Hindlimb muscle (tissue), 1 donor: ENCODE data around the gene GPR161. TPM values are rescaled to one million over a fixed set of nuclear protein-coding genes. Genes with fewer than 3 reads are reported as not detected.
A peak's percentile ranks its signal among the peaks of the same experiment; 100 is the strongest.

Source experiments
- DNase-seq: peaks from one replicate; pipeline ENCODE4 v3.0.0-alpha.2; 2013
- polyA plus RNA-seq: library from polyadenylated mRNA; unstranded; fragments of 120-200 nt; gene quantifications from one replicate; pipeline ENCODE4 v1.2.1, GENCODE V29; 2013; ENCODE audit not compliant: insufficient read length

Gene GPR161
- polyA plus RNA-seq, 1 donor, result 12.5 TPM

DNA sequence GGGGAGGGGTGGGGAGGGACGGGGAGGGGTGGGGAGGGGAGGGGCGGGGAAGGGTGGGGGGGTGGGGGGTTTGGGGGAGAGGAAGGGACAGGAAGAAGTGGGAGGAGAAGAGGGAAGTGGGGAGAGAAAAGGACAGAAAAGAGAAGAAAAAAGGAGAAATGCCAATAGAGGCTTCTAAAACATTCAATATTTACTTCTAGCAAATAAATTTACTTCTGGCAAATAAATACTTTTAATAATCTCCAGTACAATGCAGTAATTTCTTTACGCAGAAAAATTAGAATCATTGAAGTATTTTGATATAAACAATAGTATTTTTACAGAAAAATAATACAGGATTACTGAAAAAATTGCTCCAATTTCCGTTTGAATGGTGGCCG is 9.4 kb upstream of the GPR161 start:
- DNase-seq, result no peak

DNA sequence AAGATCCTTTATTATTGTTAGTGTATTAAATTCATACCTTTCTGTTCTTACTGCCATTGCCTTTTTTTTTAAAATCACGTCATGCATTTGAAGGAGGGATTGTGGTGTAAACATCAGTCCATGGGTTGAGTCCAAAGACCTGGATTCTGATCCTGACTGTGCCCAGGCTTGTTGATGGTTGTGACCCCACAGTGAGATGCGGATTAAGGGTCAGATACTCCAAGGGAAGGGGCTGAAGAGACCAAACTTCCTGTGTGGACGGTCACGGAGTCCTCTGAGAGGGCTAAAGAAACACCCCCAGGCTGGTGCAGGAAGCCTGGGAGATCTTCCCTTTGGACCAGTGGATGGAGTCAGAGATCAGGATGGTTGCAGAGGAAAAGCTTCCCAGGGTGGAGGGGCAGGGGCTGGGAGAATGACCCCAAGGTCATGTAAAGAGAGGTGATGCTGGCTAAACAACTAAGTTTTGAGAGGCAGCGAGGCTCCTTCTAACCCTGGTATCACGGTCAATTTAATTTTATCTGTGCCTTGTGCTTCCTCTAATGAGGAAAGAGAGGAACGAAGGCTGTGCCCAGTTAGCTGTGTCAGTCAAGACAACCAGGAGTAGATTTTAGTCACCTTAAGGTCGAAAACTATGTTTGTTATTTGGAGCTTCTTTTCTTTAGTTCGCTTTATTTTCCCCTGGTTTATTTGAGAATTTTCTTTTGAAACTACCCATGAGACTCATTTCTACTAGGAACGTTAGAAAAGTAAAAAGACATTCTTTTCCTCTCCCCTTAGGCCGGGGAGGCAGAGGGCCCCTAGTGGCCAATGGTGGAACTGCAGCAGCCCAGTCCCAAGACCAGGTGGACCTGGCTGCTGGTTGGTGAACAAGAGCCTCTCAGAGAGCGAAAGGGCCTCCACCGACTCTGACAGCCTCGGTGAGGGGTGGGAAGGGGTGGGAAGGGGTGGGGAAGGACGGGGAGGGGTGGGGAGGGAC is 8.7 kb upstream of the GPR161 start:
- peak; percentile 83 for DNase-seq

DNA sequence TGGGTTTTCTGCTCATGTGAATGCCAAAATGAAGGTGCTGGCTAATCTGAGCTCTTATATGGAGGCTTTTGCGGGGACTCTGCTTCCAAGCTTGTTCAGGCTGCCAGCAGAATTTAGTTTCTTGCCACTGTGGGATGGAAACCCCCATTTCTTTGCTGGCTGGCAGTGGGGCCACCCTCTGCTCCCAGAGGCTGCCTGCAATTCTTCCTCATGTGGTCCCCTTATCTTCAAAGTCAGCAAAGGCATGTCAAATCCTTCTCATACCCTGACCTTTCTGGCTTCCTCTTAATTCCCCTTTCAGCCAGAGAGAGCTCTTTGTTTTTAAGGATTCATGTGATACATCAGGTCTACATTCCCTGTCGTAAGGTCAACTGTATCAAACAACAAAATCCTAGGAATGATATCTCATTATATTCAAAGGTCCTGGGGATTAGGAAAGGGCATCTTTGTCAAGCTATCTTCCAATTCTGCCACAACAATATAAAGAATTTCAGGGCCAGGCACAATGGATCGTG is 5.2 kb upstream of the GPR161 start:
- no peak for DNase-seq

DNA sequence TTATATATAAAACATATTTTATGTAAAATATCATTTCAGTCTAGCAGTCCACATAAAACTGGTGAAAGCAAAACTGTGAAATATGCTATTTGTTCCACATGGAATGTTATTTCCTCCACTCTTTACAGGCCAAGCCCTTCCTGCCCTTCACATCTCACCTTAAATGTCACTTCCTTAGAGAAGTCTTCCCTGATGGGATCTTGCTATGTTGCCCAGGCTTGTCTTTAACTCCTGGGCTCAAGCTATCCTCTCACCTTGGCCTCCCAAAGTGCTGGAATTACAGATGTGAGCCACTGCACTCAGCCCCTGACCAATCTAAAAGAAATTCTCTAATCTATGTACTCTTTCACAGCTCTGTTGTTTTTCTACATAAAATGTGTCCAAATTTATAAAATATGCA is 2.3 kb upstream of the GPR161 start:
- DNase-seq, result no peak

DNA sequence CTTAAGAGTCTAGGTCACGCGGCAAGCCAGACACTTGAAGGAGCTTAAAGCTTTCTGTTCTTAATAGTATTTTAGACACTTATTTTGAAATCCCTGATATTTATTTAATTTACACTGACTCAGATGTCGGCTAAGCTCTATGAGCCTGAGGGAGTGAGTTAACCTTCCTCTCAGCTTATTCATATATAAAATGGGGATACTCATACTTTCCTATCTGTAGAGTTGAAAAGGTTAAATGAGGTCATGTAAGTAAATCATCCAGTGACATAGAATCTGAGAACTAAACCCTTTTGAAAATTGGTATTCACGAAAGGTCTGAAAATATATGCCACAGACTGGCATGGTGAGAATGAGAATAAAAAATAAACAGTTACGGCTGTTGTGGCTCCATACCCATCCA is 1.4 kb upstream of the GPR161 start:
- no peak for DNase-seq

DNA sequence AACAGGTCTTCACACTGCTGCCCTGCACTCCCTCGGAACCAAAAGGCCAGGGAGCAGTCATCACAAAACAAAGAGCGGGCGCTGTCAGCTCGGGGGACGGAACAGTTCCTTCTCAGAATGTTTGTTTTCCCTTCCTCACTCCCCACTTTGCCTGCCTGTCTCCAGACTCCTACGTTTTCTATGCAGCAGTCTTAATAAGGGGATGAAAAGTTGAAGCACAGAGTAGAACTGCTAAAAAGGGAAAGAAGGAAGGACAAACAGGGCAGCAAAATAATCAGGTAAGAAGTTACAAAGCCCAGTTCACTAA is 738 bp upstream of the GPR161 start:
- DNase-seq, result no peak

DNA sequence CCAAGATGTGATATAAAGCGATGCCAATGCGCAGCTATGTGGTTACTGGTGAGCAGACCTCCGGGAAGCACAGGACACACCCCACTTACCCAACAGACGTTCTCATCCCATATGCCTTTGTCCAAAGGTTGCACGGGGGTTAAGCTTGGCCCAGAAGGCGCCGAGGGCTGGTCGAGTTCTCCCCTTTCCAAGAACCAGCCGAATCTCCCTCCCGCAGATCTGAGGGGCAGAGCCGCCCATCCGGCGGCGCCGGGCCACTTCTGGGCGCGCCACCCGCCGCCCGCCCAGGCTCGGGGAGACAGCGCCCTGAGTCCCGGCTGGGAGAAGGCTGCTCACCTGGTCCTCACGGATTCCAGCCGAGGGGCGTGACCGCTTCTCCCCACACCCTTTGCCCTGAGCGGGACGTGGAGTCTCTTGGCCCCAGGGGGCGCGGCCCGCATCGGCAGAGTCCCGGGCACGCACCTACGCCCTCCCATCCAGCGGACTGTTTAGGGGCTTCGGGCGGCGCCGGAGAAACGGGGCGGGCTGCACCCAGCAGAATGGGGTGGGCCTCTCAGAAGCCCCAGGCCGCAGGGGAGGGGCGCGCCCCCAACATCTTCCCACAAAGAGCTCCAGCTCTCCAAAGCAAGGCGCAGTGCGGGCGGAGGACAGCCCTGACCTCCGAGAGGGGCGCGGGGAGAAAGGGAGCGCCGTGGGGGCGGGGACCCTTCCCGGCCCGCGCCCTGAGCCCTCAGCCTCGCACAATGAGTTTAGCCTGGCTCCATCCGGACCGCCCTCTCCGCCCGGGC is 615 bp downstream of the GPR161 start:
- DNase-seq, result no peak

DNA sequence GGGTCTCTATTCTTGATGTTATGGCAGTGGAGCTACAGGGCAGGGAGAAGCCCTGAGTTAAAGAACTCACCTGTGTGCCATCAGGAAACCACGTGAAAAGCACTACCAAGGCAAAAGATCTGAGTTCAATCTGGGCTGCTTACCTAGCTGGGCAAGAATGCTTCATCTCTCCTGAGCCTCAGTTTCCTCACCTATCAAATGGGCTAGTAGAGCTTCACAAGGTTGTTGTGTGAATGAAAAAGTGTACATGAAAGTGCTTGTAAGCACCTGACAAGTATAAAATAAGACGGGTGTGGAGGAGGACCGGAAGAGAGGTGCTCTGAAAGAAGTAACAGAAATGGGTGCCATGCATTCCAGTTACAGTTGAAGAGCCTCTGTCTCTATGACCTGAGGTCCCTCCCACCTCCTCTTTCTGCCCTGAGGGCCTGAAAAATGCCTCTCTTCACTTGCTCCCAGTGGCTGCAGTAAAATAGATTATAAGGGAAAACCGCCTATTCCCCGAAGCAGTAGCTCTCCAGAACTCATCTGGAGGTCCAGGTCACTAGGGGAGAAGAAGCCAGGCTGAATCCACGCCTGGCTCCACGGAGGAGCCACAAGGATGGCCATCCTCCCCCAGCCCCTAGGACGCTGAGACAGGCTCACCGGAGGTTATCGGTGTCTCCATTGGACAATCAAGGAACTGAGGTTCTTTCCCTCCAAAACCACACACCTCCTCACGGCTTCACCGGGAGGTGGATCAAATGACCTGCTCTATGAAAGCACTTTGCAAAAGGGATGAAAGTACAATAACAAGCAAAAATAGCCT is 1.4 kb downstream of the GPR161 start:
- no peak for DNase-seq

DNA sequence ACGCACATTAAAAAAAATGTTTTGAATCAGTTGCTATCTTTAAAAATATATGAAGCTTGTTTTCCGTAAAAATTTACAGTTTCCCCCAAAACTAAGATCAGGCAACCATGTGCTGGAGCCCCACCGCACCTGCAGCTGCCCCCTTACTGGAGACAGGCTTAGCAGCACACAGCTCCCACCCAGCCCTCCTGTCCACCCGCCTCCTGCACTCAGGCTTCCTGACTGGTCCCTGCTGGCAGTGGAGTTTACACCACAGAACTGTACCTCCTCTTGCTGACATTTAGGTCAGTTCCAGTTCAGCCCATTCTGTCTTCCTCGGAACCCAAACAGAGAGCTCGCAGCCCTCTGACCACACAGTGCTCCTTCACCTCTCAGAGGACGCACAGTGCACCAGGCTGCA is 2.1 kb downstream of the GPR161 start:
- DNase-seq, result no peak

DNA sequence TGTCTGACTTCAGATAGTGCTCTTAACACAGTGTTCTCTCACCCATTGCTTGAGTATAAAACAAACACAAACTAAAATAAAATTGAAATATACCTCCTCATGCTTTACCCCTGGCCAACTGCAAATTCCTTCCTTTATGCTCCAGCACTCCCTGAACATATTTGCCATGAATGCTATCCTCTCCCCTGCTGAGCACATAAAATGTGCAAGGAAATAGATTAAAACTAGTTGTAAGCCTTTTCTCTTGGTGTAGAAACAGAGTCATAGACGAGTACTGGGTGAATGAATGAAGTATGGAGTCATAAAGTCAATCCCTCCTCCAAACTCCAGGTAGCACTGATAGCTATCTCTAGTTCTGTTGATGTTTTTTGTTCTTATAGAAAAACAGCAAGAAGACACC is 2.6 kb downstream of the GPR161 start:
- DNase-seq, result no peak

DNA sequence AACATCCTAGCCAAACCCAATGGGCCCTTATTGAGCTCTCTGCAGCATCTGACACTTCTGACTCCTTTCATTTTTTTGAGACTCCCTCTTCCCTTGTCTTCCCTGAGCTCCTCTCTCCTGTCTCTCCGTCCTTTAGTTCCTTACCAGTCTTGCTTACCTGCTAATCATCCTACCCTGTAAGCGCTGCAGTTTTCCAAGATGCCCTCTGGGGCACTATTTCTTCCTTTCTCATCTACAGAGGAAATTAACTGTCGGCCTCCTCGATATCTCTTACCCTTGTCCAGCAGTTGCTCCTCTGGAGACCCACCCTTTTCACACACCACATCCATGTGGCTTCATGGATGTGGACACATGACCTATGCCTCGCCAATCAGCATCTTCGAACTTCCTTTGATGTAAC is 6.8 kb downstream of the GPR161 start:
- no peak for DNase-seq

DNA sequence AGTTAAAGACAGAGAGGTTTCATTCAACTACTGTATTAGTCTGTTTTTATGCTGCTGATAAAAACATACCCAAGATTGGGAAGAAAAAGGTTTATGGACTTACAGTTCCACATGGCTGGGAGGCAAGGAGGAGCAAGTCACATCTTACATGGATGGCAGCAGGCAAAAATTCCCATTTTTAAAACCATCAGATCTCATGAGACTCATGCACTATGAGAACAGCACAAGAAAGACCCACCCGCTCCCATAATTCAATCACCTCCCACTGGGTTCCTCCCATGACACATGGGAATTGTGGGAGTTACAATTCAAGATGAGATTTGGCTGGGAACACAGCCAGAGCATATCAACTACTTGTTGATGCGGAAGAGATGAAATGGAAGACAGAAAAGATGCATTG is 9.2 kb downstream of the GPR161 start:
- no peak for DNase-seq

DNA sequence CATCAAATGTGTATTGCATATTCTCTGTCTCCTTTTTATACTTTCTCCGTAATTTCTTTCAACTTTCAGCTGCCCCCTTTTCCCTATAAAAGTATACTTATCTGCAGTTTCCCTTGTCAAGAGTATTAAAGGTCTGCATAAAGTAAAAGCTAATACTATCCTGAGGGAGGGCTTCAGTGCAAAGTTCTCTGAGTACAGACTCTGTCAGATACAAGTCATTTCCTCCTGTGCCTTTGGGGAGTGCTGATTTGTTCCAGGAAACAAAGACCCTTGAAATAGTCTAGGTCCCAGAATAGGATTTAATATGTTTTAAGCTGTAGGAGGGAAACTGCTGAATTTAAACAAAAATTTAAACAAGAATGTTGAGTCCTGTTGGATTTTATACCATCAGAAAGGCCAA is 11.7 kb downstream of the GPR161 start:
- no peak for DNase-seq

DNA sequence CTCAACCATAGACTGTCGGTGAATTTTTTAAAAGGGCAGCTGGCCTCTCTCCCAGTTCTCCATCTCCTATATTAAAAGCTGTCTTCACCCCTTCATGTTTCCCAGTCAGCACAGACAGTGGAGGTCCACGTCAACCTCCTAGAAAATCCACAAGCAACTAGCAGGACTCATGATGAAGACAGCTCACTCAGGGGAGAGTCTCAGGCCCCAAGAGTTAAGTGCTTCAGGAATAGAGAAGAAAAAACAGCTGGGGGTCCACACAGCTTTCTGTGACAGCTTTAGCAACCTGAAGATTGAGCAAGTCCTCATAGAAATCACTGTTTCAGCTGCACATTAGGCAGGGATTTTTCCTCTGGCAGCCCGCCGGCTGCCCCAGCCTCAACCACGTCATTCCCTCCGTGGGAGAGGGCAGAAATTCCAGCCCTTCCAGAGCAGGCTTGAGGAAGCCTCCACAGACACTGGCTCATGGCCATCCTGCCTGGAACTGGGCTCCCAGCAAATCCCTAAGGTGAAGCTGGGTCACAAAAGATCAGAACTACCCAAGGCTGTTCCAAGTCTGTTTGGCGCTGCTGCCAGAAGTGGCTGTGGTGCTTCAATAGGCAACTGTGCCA is 15.2 kb downstream of the GPR161 start:
- DNase-seq, result peak; percentile 58

DNA sequence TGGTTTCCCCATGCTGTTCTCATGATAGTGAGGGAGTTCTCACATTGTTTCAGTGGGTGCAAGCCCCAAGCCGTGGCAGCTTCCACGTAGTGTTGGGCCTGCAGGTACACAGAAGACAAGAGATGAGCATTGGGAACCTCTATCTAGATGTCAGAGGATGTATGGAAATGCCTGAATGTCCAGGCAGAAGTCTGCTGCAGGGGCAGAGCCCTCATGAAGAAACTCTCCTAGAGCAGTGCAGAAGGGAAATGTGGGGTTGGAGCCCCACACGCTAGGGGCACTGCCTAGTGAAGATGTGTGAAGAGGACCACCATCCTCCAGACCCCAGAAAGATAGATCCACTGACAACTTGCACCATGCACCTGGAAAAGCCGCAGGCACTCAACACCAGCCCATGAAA is 17.0 kb downstream of the GPR161 start:
- no peak for DNase-seq

DNA sequence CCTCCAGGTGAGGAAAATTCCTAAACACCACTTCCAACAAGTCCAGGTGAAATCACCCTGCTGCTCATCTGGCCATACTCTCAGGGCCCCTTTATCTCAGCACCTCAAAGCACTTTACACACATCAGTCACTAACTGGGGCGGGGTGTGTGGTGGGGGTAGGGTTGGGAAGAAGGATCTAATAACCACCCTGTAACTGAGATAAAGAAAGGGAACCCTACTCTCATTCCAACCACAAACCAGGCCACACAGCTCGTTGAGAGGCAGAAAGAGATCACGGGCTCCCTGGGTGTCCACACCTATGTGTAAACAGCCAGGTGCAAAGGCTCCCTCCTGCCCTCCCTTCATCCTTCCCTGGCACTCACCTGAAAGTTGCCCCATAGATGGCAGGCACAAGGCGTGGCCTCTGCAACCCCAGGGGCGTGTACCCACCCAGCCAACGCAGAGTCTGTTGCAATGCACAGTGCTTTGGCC is 20.4 kb downstream of the GPR161 start:
- DNase-seq, result no peak

DNA sequence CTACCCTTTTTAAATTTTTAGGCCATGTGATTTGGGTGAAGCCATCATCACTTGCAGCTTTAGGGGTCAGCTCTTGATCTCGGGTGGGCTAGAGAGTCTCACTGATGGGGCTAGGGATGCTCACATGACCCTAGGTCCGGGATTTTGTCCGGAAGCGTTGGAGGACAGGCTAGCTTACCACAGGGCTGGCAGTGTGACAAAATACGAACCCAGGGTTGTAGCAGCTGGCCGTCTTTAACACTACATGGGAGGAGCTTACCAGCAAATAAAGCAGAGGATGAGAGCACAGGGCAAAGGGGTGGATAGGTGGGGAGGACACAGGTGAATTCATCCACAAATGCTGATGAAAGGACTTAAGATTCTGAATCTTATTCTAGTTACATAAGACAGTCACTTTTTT is 21.9 kb downstream of the GPR161 start:
- no peak for DNase-seq

DNA sequence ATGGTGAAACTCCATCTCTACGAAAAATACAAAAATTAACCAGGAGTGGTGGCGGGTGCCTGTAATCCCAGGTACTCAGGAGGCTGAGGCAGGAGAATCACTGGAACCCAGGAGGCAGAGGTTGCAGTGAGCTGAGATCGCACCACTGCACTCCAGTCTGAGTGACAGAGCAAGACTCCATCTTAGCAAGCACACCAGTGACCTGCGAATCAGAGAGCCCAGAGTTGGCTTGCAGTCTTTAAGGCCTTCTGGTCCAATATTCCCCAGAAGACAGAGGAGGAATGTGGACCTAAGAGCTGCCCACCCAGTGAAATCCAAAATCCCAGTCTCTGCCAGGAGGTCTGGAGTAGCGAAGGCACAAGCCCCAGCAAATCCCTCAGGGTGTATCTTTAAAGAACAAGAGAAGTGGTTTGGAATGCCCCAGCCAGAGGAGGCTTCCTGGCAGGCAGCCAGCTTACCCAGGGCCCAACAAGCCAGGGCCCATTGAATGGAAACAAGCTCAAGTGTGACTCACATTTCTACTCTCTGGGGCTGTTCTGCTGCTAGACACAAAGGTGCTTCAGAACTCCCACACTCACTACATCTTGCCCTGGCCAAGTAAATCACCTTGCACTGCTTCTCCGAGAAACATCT is 23.9 kb downstream of the GPR161 start:
- no peak for DNase-seq

DNA sequence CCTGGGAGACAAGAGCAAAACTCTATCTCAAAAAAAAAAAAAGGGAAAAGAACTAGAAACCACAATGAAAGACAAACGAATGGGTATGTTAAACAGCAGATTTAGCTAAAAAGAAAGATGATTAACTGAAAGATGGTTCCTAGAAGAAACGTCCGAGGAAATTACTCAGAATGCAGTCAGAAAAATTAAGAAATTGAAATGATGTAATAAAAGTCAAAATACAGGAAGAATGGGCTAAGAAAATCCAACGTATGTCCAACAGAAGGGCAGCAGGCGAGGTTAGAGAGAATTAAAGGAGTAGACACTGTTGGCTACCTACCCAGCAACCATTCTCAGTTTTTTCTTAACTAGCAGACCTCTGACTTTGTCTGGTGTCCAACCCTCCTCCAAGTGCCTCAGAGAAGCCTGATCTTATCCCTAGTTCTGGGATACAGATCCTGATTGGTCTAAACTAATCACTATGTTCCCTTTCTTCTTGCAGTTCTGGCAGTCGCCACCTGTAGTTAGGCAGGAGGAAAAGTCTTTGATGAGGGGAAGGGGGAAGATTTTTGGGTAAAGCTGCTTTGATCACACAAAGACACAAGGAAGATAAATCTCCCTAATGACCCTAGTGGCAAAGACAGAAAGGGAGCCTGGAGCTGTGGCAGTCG is 25.7 kb downstream of the GPR161 start:
- DNase-seq, result no peak

DNA sequence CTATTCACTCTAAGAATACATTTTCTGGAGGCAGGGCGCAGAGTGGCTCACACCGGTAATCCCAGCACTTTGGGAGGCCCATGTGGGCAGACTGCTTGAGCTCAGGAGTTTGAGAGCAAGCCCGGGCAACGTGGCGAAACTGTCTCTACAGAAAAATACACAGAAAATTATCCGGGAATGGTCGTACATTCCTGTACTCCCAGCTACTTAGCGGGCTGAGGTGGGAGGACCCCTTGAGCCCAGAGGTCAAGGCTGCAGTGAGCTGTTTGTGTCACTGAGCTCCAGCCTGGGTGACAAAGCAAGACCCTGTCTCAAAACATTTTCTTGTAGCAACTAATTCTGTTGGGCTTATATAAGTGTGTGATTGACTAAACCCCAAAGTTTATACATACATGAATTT is 30.5 kb downstream of the GPR161 start:
- DNase-seq, result no peak

DNA sequence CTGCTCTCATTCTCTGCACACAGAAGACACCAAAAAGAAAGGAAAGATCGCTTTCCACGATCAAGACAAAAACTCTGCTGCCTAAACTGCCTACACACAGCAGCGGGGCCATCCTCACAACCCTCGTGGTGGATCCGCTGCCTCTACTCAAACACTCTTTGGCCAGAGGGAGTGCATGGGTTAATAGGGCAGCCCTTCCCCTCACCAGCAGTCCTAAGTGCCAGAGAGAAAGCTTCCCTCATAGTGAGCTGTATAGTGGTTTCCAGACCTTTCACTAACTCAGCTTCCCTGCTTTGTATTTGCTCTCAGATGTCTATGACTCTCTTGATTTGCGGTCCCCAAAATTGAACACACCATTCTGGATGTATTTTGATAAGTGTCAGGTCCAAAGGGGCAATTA is 30.9 kb downstream of the GPR161 start:
- DNase-seq, result no peak
